ENCODE data around the gene KPNB1. TPM values are rescaled to one million over a fixed set of nuclear protein-coding genes. Genes with fewer than 3 reads are reported as not detected.

Gene KPNB1
- total RNA-seq, 1 donor = 161 TPM

DNA sequence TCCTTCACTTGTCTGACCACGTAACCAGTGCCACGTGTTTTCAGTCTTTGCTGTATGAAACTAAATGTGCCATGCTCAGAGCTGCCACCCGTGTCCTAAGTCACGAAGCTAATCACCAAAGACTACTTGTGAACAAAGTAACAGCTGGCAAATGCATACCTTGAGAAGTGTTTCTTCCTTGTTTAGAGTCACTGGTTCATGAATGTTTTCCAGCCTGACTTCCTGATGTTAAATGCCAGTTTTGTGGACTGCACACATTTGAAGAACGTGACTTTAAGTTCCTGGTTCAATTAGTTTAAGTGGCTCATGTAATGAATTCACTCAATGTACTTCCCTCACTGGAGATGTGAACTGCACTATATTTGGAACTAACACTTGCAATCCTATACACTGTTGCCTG is 19.9 kb upstream of the KPNB1 start:
- Histone ChIP-seq H3K4me3 (ENCODE audit: low read length) (no peak overlapping the region), H3K27me3 (ENCODE audit: insufficient read depth, low read length) (no peaks in the 10 kb centered on the region), H3K9me3 (ENCODE audit: low read depth, low read length) (no peaks in the 10 kb centered on the region), H3K4me1 (ENCODE audit: insufficient read depth, low read length) (peaks cover 6% of the 10 kb centered on the region)

GRCh38 chr17:47630614-47631013 is 19.1 kb upstream of the KPNB1 start:
- Histone ChIP-seq H3K4me1 (ENCODE audit: insufficient read depth, low read length) (peaks cover 6% of the 10 kb centered on the region), H3K4me3 (ENCODE audit: low read length) (no peak overlapping the region), H3K9me3 (ENCODE audit: low read depth, low read length) (no peaks in the 10 kb centered on the region), H3K27me3 (ENCODE audit: insufficient read depth, low read length) (no peaks in the 10 kb centered on the region)

DNA sequence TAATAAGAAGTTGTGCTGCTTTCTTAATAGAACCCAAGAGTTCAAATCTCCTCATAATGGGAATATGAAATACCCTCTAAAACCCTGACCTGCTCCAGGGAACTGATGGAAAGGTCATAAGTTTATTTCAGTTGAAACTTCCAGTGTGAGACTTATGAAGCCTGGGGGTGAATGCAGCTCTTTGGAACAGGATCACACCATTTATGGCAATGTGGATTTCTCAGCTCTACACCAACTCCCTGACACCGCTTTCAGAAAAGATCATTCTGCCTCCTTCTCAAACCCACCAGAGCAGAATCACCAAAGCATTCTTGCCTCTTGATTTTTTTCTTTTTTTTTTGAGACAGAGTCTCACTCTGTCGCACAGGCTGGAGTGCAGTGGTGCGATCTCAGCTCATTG is 16.7 kb upstream of the KPNB1 start:
- no peaks in the 10 kb centered on the region for H3K27me3 ChIP-seq (ENCODE audit: insufficient read depth, low read length)
- H3K9me3 ChIP-seq (ENCODE audit: low read depth, low read length) = no peaks in the 10 kb centered on the region
- peaks cover 12% of the 10 kb centered on the region for H3K4me1 ChIP-seq (ENCODE audit: insufficient read depth, low read length)
- no peak overlapping the region for H3K4me3 ChIP-seq (ENCODE audit: low read length)

GRCh38 chr17:47633996-47634395 is 15.7 kb upstream of the KPNB1 start:
- H3K9me3 ChIP-seq (ENCODE audit: low read depth, low read length) = no peaks in the 10 kb centered on the region
- peaks cover 12% of the 10 kb centered on the region for H3K4me1 ChIP-seq (ENCODE audit: insufficient read depth, low read length)
- H3K27me3 ChIP-seq (ENCODE audit: insufficient read depth, low read length) = no peaks in the 10 kb centered on the region
- H3K4me3 ChIP-seq (ENCODE audit: low read length) = no peak overlapping the region

- Histone ChIP-seq H3K4me1 (ENCODE audit: insufficient read depth, low read length) (peaks cover 12% of the 10 kb centered on the region), H3K9me3 (ENCODE audit: low read depth, low read length) (no peaks in the 10 kb centered on the region), H3K4me3 (ENCODE audit: low read length) (no peak overlapping the region), H3K27me3 (ENCODE audit: insufficient read depth, low read length) (no peaks in the 10 kb centered on the region)
These were observed 14.8 kb upstream of the KPNB1 start for GRCh38 chr17:47634870-47635269.

GRCh38 chr17:47635734-47636133 is 14.0 kb upstream of the KPNB1 start:
- Histone ChIP-seq H3K27me3 (ENCODE audit: insufficient read depth, low read length) (no peaks in the 10 kb centered on the region), H3K4me1 (ENCODE audit: insufficient read depth, low read length) (peaks cover 12% of the 10 kb centered on the region), H3K4me3 (ENCODE audit: low read length) (no peak overlapping the region), H3K9me3 (ENCODE audit: low read depth, low read length) (no peaks in the 10 kb centered on the region)

DNA sequence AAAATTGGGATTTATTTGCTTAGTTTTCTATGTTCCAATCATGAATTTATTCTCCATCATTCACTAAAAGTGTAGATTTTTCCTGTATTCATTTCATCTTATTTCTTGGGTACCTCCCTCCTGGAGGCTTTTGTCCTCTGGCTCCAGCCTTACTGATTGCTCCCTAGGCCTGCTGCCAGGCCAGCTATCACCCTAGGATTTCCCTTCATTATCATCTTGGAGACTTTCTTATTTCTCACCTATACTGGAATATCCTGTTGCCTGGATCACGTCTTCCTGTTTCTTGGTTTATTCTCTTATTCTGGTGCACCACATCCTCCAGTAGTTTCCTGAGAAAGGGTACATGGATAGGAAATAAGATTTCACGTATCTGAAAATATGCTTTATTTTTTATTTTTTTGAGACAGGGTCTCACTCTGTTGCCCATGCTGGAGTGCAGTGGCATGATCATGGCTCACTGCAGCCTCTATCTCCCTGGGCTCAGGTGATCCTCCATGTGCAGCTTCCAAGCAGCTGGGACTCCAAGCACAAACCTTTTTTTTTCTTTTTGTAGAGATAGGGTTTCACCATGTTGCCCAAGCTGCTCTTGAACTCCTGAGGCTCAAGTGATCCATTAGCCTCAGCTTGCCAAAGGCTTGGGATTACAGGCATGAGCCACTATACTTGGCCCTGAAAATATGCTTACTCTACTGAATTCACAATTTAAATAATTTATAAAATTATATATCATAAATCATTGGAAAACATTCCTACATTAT is 13.3 kb upstream of the KPNB1 start:
- H3K4me1 ChIP-seq (ENCODE audit: insufficient read depth, low read length) = peaks cover 12% of the 10 kb centered on the region
- H3K4me3 ChIP-seq (ENCODE audit: low read length) = no peak overlapping the region
- no peaks in the 10 kb centered on the region for H3K27me3 ChIP-seq (ENCODE audit: insufficient read depth, low read length)
- no peaks in the 10 kb centered on the region for H3K9me3 ChIP-seq (ENCODE audit: low read depth, low read length)

GRCh38 chr17:47638903-47639302 is 10.8 kb upstream of the KPNB1 start:
- peaks cover 17% of the 10 kb centered on the region for H3K4me1 ChIP-seq (ENCODE audit: insufficient read depth, low read length)
- H3K4me3 ChIP-seq (ENCODE audit: low read length) = no peak overlapping the region
- no peaks in the 10 kb centered on the region for H3K27me3 ChIP-seq (ENCODE audit: insufficient read depth, low read length)
- H3K9me3 ChIP-seq (ENCODE audit: low read depth, low read length) = no peaks in the 10 kb centered on the region

DNA sequence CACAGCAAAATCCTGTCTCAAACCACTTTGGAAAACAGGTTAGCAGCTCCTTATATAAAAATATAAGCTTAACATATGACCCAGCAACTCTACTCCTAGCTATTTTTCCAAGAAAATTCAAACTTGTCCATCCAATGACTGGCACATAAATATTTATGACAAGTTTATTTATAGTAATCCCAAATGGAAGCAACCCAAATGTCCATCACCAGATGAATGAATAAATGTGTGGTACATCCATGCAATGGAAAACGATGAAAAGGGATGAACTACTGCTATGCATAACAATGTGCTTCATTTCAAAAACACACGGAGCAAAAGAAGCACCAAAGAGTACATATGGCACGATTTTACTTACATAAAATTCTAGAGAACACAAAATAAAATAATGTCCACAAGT is 9.6 kb upstream of the KPNB1 start:
- Histone ChIP-seq H3K4me1 (ENCODE audit: insufficient read depth, low read length) (peaks cover 23% of the 10 kb centered on the region), H3K9me3 (ENCODE audit: low read depth, low read length) (no peaks in the 10 kb centered on the region), H3K4me3 (ENCODE audit: low read length) (no peak overlapping the region), H3K27me3 (ENCODE audit: insufficient read depth, low read length) (no peaks in the 10 kb centered on the region)

DNA sequence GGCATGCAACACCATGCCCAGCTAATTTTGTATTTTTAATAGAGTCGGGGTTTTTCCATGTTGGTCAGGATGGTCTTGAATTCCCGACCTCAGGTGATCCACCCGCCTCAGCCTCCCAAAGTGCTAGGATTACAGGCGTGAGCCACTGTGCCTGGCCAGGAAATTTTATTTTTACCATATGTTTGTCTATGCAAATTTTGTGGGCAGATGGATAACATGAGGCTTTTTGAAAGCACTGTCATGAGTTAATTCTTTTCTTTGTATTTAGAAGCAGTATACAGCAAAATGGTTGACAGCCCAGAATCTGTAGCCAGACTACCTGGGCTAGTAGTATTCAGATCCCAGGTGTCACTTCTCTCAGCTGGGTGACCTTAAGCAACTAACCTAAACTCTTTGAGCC is 8.5 kb upstream of the KPNB1 start:
- Histone ChIP-seq H3K9me3 (ENCODE audit: low read depth, low read length) (no peaks in the 10 kb centered on the region), H3K27me3 (ENCODE audit: insufficient read depth, low read length) (no peaks in the 10 kb centered on the region), H3K4me3 (ENCODE audit: low read length) (no peak overlapping the region), H3K4me1 (ENCODE audit: insufficient read depth, low read length) (peaks cover 32% of the 10 kb centered on the region)

DNA sequence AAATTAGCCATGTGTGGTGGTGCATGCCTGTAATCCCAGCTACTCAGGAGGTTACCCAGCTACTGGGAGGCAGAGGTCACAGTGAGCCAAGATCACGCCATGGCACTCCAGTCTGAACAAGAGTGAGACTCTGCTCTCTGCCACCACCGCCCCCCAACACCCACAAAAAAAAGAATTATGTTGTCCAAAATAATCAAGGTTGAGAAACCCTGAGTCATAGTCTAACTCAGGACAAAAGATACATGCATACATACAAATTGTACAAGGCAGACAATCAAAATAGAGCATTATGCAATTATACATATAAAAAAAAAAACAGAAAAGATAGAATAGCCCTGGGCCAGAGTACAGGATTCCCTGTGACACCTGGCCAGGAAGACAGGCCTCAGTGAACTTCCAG is 6.6 kb upstream of the KPNB1 start:
- H3K27me3 ChIP-seq (ENCODE audit: insufficient read depth, low read length) = no peaks in the 10 kb centered on the region

GRCh38 chr17:47644324-47644723 is 5.4 kb upstream of the KPNB1 start:
- Histone ChIP-seq H3K4me3 (ENCODE audit: low read length) (no peak overlapping the region), H3K9me3 (ENCODE audit: low read depth, low read length) (no peaks in the 10 kb centered on the region), H3K27me3 (ENCODE audit: insufficient read depth, low read length) (no peaks in the 10 kb centered on the region), H3K4me1 (ENCODE audit: insufficient read depth, low read length) (peaks cover 56% of the 10 kb centered on the region)

More for the DNA sequence above, 6.6 kb upstream of the KPNB1 start:
- no peaks in the 10 kb centered on the region for H3K9me3 ChIP-seq (ENCODE audit: low read depth, low read length)
- no peak overlapping the region for H3K4me3 ChIP-seq (ENCODE audit: low read length)
- peaks cover 47% of the 10 kb centered on the region for H3K4me1 ChIP-seq (ENCODE audit: insufficient read depth, low read length)

DNA sequence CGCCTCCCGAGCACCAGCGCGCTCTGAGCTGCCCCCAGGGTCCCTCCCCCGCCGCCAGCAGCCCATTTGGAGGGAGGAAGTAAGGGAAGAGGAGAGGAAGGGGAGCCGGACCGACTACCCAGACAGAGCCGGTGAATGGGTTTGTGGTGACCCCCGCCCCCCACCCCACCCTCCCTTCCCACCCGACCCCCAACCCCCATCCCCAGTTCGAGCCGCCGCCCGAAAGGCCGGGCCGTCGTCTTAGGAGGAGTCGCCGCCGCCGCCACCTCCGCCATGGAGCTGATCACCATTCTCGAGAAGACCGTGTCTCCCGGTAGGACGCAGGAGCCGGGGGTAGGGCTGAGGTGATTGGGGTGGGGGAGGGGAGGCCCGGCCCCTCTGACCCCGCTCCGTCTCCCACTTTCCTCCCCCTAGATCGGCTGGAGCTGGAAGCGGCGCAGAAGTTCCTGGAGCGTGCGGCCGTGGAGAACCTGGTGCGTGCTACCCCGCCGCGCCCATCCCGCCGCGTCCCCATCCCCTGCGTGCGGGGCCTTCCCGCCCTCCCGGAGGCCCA is 329 bp downstream of the KPNB1 start:
- H3K4me3 ChIP-seq (ENCODE audit: low read length) = peak overlapping the region; percentile 72
- H3K9me3 ChIP-seq (ENCODE audit: low read depth, low read length) = no peaks in the 10 kb centered on the region
- peaks cover 81% of the 10 kb centered on the region for H3K4me1 ChIP-seq (ENCODE audit: insufficient read depth, low read length)
- H3K27me3 ChIP-seq (ENCODE audit: insufficient read depth, low read length) = no peaks in the 10 kb centered on the region

DNA sequence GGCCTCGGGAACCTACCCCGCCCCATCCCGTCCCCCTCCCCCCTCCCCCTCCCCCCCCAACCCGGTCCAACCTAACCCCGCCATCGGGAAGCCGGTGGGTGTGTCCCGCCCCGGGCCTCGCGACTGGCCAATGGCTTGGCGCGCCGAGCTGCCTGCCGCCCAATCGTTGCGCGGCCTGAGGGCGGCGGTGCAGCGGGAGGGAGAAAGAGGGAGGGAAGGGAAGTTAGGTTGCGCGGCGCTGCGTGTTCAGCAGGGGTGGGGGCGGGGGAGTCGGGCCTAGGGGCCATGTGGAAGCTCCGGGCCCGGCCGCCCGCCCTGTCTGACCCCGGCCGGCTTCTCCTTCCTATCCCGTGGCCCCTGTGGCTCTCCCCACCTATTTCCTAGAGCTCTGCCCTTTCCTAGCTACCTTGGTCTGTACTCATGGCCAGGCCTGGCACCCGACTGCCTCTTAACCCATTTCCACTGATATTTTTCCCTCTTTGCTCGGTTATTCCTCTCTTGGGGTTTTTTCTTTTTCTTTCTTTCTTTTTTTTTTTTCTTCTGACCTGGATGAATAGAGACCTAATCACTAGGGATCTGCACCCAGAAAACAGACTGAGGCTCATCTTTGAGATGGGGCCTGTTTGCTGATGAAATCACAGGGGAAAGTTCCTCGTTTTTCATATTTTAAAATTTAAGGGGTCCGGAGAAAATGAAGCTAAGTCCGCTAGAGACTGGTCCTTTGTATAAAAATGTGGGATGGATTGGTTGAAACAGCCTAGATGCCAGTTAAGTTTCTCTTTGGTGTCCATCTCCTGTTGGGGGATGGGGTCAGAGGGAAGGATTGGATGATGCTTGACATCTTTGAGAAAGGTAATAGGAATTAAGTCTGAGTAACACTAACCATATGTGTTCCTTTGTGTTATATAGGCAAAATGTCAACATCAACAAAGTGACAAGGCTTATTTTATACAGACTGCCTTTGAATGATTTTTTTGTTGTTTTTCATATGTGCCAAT is 1.1 kb downstream of the KPNB1 start:
- H3K27me3 ChIP-seq (ENCODE audit: insufficient read depth, low read length) = no peaks in the 10 kb centered on the region
- H3K9me3 ChIP-seq (ENCODE audit: low read depth, low read length) = no peaks in the 10 kb centered on the region
- H3K4me3 ChIP-seq (ENCODE audit: low read length) = peak overlapping the region; percentile 72
- peaks cover 80% of the 10 kb centered on the region for H3K4me1 ChIP-seq (ENCODE audit: insufficient read depth, low read length)

- H3K4me3 ChIP-seq (ENCODE audit: low read length) = no peak overlapping the region
- H3K27me3 ChIP-seq (ENCODE audit: insufficient read depth, low read length) = no peaks in the 10 kb centered on the region
- peaks cover 78% of the 10 kb centered on the region for H3K4me1 ChIP-seq (ENCODE audit: insufficient read depth, low read length)
- H3K9me3 ChIP-seq (ENCODE audit: low read depth, low read length) = no peaks in the 10 kb centered on the region
These were observed 2.0 kb downstream of the KPNB1 start for GRCh38 chr17:47651704-47652103.
